Caco-2 (cell line): ENCODE data around the gene SSTR5. TPM values are rescaled to one million over a fixed set of nuclear protein-coding genes. Genes with fewer than 3 reads are reported as not detected.

Experiments
- BruUV-seq: library from RNA; stranded (reverse); fragments of 400-500 nt; replicated peaks from 2 replicates; lab custom pipeline; 2021; lab: Mats Ljungman, UMichigan
- CTCF ChIA-PET: fragments of 300-600 bp; sonication (Branson Sonifier 250); formaldehyde crosslinking; loops from one replicate; lab custom pipeline; 2022; ENCODE audit warnings: antibody characterized with exemption; lab: Charles Lee
- POLR2A ChIA-PET: fragments of 300-600 bp; sonication (Branson Sonifier 250); formaldehyde crosslinking; loops from one replicate; lab custom pipeline; 2022; ENCODE audit warnings: antibody characterized with exemption; lab: Charles Lee
- DNase-seq, 2 experiments: peaks; one replicate each; pipeline versions ENCODE4 v3.0.0 to v3.0.0-alpha.2; 2020 to 2022
- H3K27me3 ChIP-seq: replicated peaks from 2 replicates; pipeline ENCODE4 v1.6.0; 2011; ENCODE audit warnings: low read length; ENCODE audit not compliant: control insufficient read depth, insufficient read depth
- H3K36me3 ChIP-seq: 2 replicates; pipeline ENCODE4 v1.5.1; 2011; ENCODE audit warnings: low read length; ENCODE audit not compliant: control insufficient read depth, insufficient read depth
- H3K4me1 ChIP-seq: fragments of 250-450 bp; sonication (Bioruptor Pico); 2 replicates; pipeline ENCODE4 v1.5.1; 2020; ENCODE audit warnings: mild to moderate bottlenecking
- H3K4me3 ChIP-seq: 2 replicates; pipeline ENCODE4 v1.5.1; 2011; ENCODE audit warnings: low read depth, mild to moderate bottlenecking, control low read depth, low read length
- H3K9me3 ChIP-seq: fragments of 250-450 bp; sonication (Bioruptor Pico); 2 replicates; pipeline ENCODE4 v1.5.1; 2020; ENCODE audit warnings: mild to moderate bottlenecking, moderate library complexity
- H3K27ac Mint-ChIP-seq: one replicate; pipeline ENCODE4 v1.8.0; 2022; ENCODE audit warnings: mixed read lengths; ENCODE audit not compliant: unreplicated experiment
- H3K27me3 Mint-ChIP-seq: one replicate; pipeline ENCODE4 v1.8.0; 2022; ENCODE audit warnings: mixed read lengths; ENCODE audit not compliant: insufficient read depth, unreplicated experiment
- H3K36me3 Mint-ChIP-seq: one replicate; pipeline ENCODE4 v1.8.0; 2022; ENCODE audit warnings: mild to moderate bottlenecking, mixed read lengths; ENCODE audit not compliant: insufficient read depth, unreplicated experiment
- H3K4me1 Mint-ChIP-seq: one replicate; pipeline ENCODE4 v1.8.0; 2022; ENCODE audit warnings: low read depth, mixed read lengths; ENCODE audit not compliant: unreplicated experiment
- H3K4me3 Mint-ChIP-seq: one replicate; pipeline ENCODE4 v1.8.0; 2022; ENCODE audit warnings: mild to moderate bottlenecking, moderate library complexity, mixed read lengths; ENCODE audit not compliant: unreplicated experiment
- H3K9me3 Mint-ChIP-seq: one replicate; pipeline ENCODE4 v1.8.0; 2022; ENCODE audit warnings: mixed read lengths; ENCODE audit not compliant: unreplicated experiment
- intact Hi-C: fragments of 100-400 bp; cut with micrococcal nuclease; formaldehyde crosslinking; loops from one replicate; pipeline ENCODE4 v1.10.0; 2022; ENCODE audit not compliant: unreplicated experiment
- total RNA-seq: library from RNA; stranded (reverse); gene quantifications from 2 replicates; pipeline ENCODE4 v1.2.3, GENCODE V29; 2022
- TF ChIP-seq, protein P1 (sequence below), 2 experiments: fragments of 200-600 bp in 1 of 2; IDR thresholded peaks; 1 replicate in 1 of 2; 2 replicates in 1 of 2; pipeline versions ENCODE4 v1.5.1 to v1.8.0; 2011 to 2022; ENCODE audit warnings: antibody characterized with exemption in 1 of 2, control low read depth in 1 of 2, inconsistent platforms in 1 of 2, low read depth in 1 of 2, low read length in 1 of 2, mild to moderate bottlenecking in 1 of 2, moderate library complexity in 1 of 2; ENCODE audit not compliant: insufficient read depth in 1 of 2, severe bottlenecking in 1 of 2, unreplicated experiment in 1 of 2

SSTR5 gene
- total RNA-seq, 1 experiment from 2014 or later, result 0.23 TPM

DNA sequence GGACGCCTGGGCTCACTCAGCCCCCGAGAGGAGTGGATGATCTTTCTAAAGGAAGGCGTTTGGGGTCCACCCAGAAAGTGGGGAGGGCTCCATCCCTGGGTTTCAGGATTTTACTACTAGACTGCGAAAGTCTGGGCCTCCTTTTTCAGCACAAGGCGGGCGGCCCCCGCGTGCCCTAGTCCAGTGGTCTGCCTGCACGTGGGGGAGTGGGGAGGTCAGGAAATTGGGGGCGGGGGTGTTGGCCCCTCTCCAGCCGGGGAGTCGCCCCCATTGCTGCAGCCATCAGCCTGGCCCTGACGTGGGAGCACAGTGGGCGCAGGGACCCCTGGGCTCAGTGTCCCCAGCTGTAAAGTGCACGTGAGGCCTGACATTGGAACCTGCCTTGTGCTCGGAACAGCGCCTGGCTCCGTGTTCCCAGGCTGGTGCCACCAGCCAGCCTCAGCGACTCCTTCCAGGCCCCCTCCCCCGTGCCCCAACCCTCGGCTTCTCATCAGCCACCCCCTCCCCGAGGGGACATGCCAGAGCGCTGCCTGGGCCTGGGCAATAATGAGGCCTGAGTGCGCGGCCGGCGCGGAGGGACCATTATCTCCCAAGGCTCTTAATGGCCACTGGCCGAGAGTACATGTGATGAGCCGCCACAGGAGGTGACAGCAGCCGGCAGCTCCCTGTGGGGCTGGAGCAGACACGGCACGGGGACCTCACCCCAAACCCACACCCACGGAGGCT is 25.9 kb downstream of the SSTR5 start:
- no peak for DNase-seq
- Mint-ChIP-seq H3K27ac (no peak overlapping the region), H3K9me3 (no peaks in the 10 kb centered on the region), H3K4me3 (no peak overlapping the region), H3K36me3 (no peaks in the 10 kb centered on the region), H3K27me3 (no peaks in the 10 kb centered on the region), H3K4me1 (no peaks in the 10 kb centered on the region)
- no peaks in the 10 kb centered on the region for H3K27me3 ChIP-seq
- BruUV-seq, result no TSS peak
- ChIA-PET CTCF (no interaction called here), POLR2A (no interaction called here)
- TF ChIP-seq, protein P1, sequence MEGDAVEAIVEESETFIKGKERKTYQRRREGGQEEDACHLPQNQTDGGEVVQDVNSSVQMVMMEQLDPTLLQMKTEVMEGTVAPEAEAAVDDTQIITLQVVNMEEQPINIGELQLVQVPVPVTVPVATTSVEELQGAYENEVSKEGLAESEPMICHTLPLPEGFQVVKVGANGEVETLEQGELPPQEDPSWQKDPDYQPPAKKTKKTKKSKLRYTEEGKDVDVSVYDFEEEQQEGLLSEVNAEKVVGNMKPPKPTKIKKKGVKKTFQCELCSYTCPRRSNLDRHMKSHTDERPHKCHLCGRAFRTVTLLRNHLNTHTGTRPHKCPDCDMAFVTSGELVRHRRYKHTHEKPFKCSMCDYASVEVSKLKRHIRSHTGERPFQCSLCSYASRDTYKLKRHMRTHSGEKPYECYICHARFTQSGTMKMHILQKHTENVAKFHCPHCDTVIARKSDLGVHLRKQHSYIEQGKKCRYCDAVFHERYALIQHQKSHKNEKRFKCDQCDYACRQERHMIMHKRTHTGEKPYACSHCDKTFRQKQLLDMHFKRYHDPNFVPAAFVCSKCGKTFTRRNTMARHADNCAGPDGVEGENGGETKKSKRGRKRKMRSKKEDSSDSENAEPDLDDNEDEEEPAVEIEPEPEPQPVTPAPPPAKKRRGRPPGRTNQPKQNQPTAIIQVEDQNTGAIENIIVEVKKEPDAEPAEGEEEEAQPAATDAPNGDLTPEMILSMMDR (IDR thresholded peaks at IDR 0.05; ENCODE audit: insufficient read depth in 1 of 2, low read depth in 1 of 2, low read length in 1 of 2, severe bottlenecking in 1 of 2, unreplicated experiment in 1 of 2), result no peak
- H3K36me3 ChIP-seq, result no peaks in the 10 kb centered on the region
- H3K4me1 ChIP-seq, result peaks cover 12% of the 10 kb centered on the region
- intact Hi-C loops, result no loop called here
- H3K9me3 ChIP-seq, result no peaks in the 10 kb centered on the region
- H3K4me3 ChIP-seq, result no peak overlapping the region

DNA sequence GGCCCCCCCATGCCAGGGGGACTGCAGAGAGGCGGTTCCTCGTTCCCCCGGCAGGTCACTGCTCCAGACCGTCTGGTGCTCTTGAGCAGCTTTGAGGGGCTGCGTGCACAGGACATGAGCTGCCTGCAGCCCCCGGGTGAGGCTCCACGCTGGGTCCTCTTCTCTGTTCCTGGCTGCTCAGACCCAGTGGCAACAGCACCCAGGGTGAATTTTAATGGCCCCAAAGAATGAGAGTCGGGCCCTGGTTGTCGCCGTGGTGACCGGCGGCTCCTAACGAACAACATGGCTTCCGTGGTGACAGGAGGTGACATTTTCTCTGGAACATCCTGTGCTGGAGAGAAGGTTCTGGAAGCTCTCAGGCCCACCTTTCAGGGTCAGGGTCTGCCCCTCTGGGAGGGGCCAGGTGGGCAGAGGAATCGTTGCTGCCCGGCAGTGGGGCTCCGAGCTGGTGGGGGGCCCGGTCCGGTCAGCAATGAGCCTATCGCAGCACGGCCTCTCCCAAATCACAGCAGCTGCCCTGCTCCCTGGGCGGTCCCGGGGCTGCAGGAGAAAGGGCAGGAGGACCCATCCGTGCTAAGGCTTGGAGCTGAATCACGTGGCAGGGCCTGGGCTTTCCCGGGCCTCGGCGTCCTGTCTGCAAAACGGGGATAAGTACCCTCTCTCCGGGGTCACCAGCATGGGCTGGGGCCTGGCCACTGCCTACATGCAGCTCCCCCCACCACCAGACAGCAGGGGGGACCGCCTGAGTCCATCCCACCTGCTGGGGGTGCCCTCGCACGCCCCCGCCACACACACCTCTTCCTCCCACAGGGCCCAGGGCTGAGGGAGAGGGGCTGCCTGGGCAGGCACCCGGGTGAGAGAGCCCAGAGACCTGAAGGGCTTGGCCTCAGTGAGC is 26.9 kb downstream of the SSTR5 start:
- H3K27me3 Mint-ChIP-seq, result no peaks in the 10 kb centered on the region
- Histone ChIP-seq H3K9me3 (no peaks in the 10 kb centered on the region), H3K27me3 (no peaks in the 10 kb centered on the region), H3K4me3 (no peak overlapping the region), H3K4me1 (peaks cover 13% of the 10 kb centered on the region), H3K36me3 (no peaks in the 10 kb centered on the region)
- TF ChIP-seq, protein P1 (IDR thresholded peaks at IDR 0.05; ENCODE audit: insufficient read depth in 1 of 2, low read depth in 1 of 2, low read length in 1 of 2, severe bottlenecking in 1 of 2, unreplicated experiment in 1 of 2), result no peak
- no peak for DNase-seq
- BruUV-seq, result no TSS peak
- H3K9me3 Mint-ChIP-seq, result no peaks in the 10 kb centered on the region
- ChIA-PET POLR2A (interaction anchor here (0.6 kb wide), 1 partner anchor 311 kb away, joined by 3 read pairs; the partner anchor contains the start of genes CHTF18 and RPUSD1), CTCF (interaction anchor here (0.6 kb wide), 2 partner anchors 42 to 55 kb away, joined by 3 to 5 read pairs; no protein-coding TSS in a partner anchor)
- no peaks in the 10 kb centered on the region for H3K4me1 Mint-ChIP-seq
- intact Hi-C loops, result no loop called here
- no peak overlapping the region for H3K4me3 Mint-ChIP-seq
- no peak overlapping the region for H3K27ac Mint-ChIP-seq
- H3K36me3 Mint-ChIP-seq, result no peaks in the 10 kb centered on the region

DNA sequence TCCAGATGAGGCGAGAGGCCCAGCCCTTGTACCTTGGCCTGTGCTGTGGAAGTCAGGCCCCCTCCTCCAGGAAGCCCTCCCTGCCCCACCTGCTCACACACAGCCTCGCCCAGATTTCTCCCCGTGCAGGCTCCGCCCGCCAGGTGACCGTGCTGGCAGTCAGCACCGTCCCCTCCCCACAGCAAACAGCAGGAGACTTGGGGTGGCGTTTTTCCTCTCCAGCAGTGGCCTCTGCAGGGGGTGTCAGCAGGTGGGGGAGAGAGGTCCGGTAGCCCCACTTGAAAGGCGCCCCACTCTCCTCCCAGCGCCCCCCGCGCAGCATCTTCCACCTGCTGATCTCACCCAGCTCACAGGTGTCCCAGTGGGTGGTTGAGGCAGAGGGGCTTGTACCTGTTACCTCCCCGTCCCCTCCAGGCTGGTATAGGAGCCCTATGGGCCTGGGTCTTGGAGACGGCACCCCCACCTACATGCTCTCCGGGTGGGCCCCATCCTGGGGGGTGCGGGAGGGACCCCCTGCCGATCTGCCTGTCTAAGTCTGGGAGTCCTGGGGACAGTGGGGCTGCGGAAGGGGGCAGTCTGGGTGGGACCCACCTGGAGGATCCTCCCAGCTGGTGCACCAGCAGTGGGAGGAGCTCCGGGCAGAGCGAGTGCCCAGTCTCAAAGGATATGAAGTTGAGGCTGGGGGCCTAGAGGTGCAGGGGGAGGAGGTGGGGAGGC is 27.7 kb downstream of the SSTR5 start:
- ChIA-PET POLR2A (no interaction called here), CTCF (interaction anchor here (0.6 to 0.9 kb wide), 3 partner anchors 43 to 54 kb away, joined by 3 to 5 read pairs (median 3); no protein-coding TSS in a partner anchor)
- H3K36me3 ChIP-seq, result no peaks in the 10 kb centered on the region
- H3K4me1 ChIP-seq, result peaks cover 13% of the 10 kb centered on the region
- no peaks in the 10 kb centered on the region for H3K27me3 ChIP-seq
- no peaks in the 10 kb centered on the region for H3K9me3 ChIP-seq
- BruUV-seq, result no TSS peak
- Mint-ChIP-seq H3K27ac (no peak overlapping the region), H3K9me3 (no peaks in the 10 kb centered on the region), H3K36me3 (no peaks in the 10 kb centered on the region), H3K4me3 (no peak overlapping the region), H3K27me3 (no peaks in the 10 kb centered on the region), H3K4me1 (no peaks in the 10 kb centered on the region)
- H3K4me3 ChIP-seq, result no peak overlapping the region
- TF ChIP-seq, protein P1 (IDR thresholded peaks at IDR 0.05; ENCODE audit: insufficient read depth in 1 of 2, low read depth in 1 of 2, low read length in 1 of 2, severe bottlenecking in 1 of 2, unreplicated experiment in 1 of 2), result no peak
- intact Hi-C loops, result no loop called here
- DNase-seq, result no peak
